ENCODE results near the gene ALKBH3.

ALKBH3 gene

DNA sequence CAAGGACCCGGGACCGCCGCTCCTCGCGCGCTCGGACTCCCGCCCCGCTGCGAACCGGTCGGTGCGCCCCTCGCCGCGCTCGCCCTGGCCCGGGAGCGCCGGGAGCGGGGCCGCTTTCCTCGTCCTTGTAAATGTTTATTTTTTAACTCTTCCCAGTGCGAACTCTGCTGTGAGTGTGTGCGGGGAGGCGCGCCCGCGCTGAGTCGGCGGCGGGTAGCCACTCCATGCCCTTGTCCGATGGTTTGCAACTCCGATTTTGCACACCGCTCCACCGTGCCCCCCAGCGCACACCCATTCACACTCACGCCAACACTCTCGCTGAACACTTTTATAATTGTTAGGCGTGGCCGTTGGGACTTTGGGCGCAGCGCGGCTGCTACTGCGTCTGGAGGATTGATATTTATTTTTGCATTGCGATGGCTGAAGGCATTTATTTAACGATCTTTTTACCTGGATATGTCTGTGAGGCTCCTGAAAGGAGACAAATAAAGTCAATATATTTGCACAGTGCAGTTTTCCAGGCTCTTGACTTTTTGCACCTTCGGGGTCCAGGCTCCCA lies 62.8 kb downstream of the ALKBH3 start:
- no peak for DNase-seq (ENCODE audit: low spot score)
- H3K27ac ChIP-seq, result no peak overlapping the region
- TF ChIP-seq, protein P1, sequence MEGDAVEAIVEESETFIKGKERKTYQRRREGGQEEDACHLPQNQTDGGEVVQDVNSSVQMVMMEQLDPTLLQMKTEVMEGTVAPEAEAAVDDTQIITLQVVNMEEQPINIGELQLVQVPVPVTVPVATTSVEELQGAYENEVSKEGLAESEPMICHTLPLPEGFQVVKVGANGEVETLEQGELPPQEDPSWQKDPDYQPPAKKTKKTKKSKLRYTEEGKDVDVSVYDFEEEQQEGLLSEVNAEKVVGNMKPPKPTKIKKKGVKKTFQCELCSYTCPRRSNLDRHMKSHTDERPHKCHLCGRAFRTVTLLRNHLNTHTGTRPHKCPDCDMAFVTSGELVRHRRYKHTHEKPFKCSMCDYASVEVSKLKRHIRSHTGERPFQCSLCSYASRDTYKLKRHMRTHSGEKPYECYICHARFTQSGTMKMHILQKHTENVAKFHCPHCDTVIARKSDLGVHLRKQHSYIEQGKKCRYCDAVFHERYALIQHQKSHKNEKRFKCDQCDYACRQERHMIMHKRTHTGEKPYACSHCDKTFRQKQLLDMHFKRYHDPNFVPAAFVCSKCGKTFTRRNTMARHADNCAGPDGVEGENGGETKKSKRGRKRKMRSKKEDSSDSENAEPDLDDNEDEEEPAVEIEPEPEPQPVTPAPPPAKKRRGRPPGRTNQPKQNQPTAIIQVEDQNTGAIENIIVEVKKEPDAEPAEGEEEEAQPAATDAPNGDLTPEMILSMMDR (conservative IDR thresholded peaks at IDR 0.05; ENCODE audit: low read depth), result no peak
- POLR2A ChIA-PET (ENCODE audit: low non-redundant PET), result no interaction called here
- CTCF ChIA-PET, result interaction anchor here (0.8 to 3.7 kb wide), 3 partner anchors 12 to 54 kb away, joined by 3 to 41 read pairs (median 4); no protein-coding TSS in a partner anchor

DNA sequence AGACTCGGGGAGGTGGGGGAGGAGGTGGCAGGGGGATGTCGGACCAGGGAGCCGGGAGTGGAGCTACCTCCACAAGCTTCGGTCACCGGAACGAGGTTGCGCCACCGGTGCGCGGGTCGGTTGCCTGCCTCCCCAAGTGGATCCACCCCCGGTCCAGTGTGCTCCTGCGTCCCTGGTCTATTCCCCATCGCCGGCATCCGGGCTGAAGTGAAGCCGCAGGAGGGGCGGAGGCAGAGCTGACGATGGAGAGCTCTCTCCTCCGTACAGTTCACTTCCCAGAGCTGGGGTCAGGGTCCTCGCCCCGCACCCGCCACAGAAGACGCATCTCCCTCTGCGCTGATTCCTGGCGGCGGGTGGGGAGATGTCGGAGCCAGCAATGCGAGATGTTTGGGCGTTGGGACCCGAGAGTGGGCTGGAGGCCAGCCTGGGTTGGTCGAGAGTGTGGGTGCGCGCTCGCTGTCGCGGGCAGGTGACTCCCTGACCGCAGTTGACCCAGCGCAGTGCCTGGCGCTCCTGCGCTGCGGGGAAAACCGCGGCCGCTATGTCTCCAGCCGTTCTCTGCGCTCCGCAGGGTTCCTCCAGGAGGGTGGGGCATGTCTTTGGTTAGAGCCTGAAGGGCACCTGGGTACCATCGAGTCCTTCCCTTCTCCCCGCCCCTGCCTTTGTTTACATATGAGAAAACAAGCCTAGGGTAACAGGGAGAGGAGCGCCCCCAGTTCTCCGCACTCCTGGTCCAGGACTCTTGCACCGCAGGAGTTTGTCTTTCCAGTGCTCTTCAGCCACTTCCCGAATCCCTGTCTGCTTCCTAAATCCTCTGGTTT lies 63.5 kb downstream of the ALKBH3 start:
- H3K27ac ChIP-seq, result no peak overlapping the region
- peak; percentile 13 for DNase-seq (ENCODE audit: low spot score)
- ChIA-PET POLR2A (ENCODE audit: low non-redundant PET) (no interaction called here), CTCF (interaction anchor here (0.6 to 3.7 kb wide), 8 partner anchors 11 to 143 kb away, joined by 3 to 41 read pairs (median 4); no protein-coding TSS in a partner anchor)
- TF ChIP-seq, protein P1 (conservative IDR thresholded peaks at IDR 0.05; ENCODE audit: low read depth), result no peak

DNA sequence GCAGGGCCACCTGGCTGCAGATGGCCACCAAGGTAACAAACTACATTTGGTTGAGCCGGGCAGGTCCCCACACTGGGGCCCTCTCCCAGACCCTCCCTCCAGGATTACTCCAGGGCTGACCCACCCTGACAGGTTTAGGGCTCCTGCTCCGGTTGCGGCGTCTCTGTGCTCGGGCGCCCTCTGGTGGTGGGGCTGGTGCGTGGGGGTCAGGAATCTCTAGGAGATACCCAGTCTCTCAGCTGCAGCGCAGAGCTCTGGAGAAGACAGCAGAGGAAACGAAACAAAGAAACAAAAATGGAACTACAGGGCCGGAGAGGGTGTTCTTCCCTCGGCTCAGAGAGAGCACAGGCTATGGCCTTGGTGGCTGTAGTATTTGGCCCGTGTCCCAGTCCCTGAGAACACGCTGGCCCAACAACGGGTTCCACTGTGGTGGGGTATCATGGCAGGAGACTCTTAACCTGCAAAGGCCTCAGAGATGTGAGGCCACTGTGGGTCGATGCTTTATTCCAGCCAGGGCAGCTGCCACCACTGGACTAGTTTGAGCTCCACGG lies 64.2 kb downstream of the ALKBH3 start:
- DNase-seq (ENCODE audit: low spot score), result peak; percentile 69
- TF ChIP-seq, protein P1 (conservative IDR thresholded peaks at IDR 0.05; ENCODE audit: low read depth), result peak; percentile 74
- POLR2A ChIA-PET (ENCODE audit: low non-redundant PET), result no interaction called here
- CTCF ChIA-PET, result interaction anchor here (0.6 to 3.7 kb wide), 11 partner anchors 11 to 531 kb away, joined by 3 to 41 read pairs (median 4); no protein-coding TSS in a partner anchor
- H3K27ac ChIP-seq, result no peak overlapping the region

DNA sequence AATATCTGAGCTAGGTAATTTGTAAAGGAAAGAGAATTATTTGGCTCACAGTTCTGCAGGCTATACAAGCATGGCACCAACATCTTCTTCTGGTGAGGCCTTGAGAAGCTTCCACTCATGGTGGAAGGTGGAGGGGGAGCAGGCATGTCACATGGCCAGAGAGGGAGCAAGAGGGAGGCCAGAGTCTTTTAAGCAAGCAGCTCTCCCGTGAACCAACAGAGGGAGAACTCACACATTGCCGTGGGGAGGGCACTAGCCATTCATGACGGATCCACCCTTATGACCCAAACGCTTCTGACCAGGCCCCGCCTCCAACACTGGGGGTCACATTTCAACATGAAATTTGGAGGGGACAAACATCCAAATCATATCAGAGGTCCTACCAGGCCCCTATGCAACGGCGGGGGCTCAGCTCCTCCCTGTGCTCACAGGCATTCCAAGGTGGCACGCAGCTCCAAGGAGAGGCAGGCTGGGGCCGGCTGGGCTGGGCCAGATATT lies 66.4 kb downstream of the ALKBH3 start:
- POLR2A ChIA-PET (ENCODE audit: low non-redundant PET), result no interaction called here
- CTCF ChIA-PET, result interaction anchor here (0.6 to 3.7 kb wide), 4 partner anchors 40 to 192 kb away, joined by 3 to 41 read pairs (median 5); no protein-coding TSS in a partner anchor
- DNase-seq (ENCODE audit: low spot score), result no peak
- TF ChIP-seq, protein P1 (conservative IDR thresholded peaks at IDR 0.05; ENCODE audit: low read depth), result no peak
- no peak overlapping the region for H3K27ac ChIP-seq

DNA sequence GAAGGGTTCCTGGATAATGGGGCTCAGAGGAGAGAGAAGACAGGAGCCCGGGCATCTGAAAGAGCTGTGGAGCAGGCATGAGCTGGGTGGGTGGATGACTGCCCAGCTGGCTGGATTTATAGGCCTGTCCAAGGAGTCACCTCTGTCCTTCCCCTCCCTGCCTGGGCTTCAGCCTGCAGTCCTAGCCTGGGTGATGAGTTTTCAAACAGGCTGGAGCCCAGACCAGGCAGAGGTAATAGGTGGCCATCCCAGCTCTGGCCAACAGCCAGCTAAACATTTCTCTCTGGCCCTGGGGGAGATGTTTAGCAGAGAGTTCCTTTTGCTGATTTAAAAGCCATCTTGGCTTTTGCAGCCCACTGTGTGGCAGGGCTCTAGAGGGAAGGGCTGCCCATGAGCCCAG lies 67.2 kb downstream of the ALKBH3 start:
- no peak overlapping the region for H3K27ac ChIP-seq
- POLR2A ChIA-PET (ENCODE audit: low non-redundant PET), result no interaction called here
- no peak for DNase-seq (ENCODE audit: low spot score)
- TF ChIP-seq, protein P1 (conservative IDR thresholded peaks at IDR 0.05; ENCODE audit: low read depth), result no peak
- CTCF ChIA-PET, result interaction anchor here (1.2 kb wide), 1 partner anchor 58 kb away, joined by 3 read pairs; no protein-coding TSS in a partner anchor
